ENCODE data around the gene PDCL2. TPM values are rescaled to one million over a fixed set of nuclear protein-coding genes. Genes with fewer than 3 reads are reported as not detected.

Gene PDCL2
- total and polyA plus RNA-seq, 9 of the 15 experiments (the other 6 are each of a cell fraction or from before 2014, with no cell fraction given), result 0.62 to 2.5 (median 1.2) TPM

- TF ChIP-seq GATAD2B (IDR thresholded peaks at IDR 0.05; ENCODE audit: borderline replicate concordance), result no peak; the same call in 1 of the 2 replicates
- peak; percentile 32 for TF ChIP-seq RBM25 (IDR thresholded peaks at IDR 0.05; ENCODE audit: low read depth, low read length, severe bottlenecking)
- no peak for TF ChIP-seq NFATC3 (IDR thresholded peaks at IDR 0.05)
- TF ChIP-seq EZH2 (IDR thresholded peaks at IDR 0.05; ENCODE audit: borderline replicate concordance, low read depth, low read length), result no peak
- peak; percentile 74 for TF ChIP-seq RBM22 (IDR thresholded peaks at IDR 0.05; ENCODE audit: low read depth, low read length, poor library complexity, severe bottlenecking)
- no peak for TF ChIP-seq ZHX1 (conservative IDR thresholded peaks at IDR 0.05; ENCODE audit: low read length)
- TF ChIP-seq NONO (IDR thresholded peaks at IDR 0.05; ENCODE audit: low read depth in 2 of 2, low read length in 1 of 2), result peak in 1 of 2 experiments; percentile 79; a peak in 3 of 4 replicates
- TF ChIP-seq BCOR (IDR thresholded peaks at IDR 0.05), result peak; percentile 32; the same call in 1 of the 2 replicates
- no peak for TF ChIP-seq ZNF23 (CRISPR knock-in tag; IDR thresholded peaks at IDR 0.05)
- no peak for TF ChIP-seq ARID1B (IDR thresholded peaks at IDR 0.05)
- TF ChIP-seq TSHZ1 (CRISPR knock-in tag; IDR thresholded peaks at IDR 0.05), result no peak
- peak; percentile 93 for TF ChIP-seq GABPA (tag; conservative IDR thresholded peaks at IDR 0.05; ENCODE audit: low read depth)
- TF ChIP-seq JUND (IDR thresholded peaks at IDR 0.05; ENCODE audit: borderline replicate concordance, low read depth, low read length), result peak; percentile 35; the same call in 1 of the 2 replicates
- TF ChIP-seq JUND (tag; IDR thresholded peaks at IDR 0.05; ENCODE audit: borderline replicate concordance, low read depth, low read length), result no peak
- TF ChIP-seq RNF219 (CRISPR knock-in tag; IDR thresholded peaks at IDR 0.05), result no peak
- TF ChIP-seq ZNF561 (CRISPR knock-in tag; conservative IDR thresholded peaks at IDR 0.05), result no peak
- peak; percentile 95 for TF ChIP-seq RBBP5 (IDR thresholded peaks at IDR 0.05; ENCODE audit: borderline replicate concordance, insufficient read depth, low read length, poor library complexity, severe bottlenecking)
- no peak for TF ChIP-seq PCBP2 (IDR thresholded peaks at IDR 0.05; ENCODE audit: low read depth, low read length, poor library complexity, severe bottlenecking)
Observed at GRCh38 chr4:55545641-55546505, 46.2 kb downstream of the PDCL2 start (continued).

All from K562 (cell line).